ENCODE measurements around the gene PBX1.

Gene PBX1

DNA sequence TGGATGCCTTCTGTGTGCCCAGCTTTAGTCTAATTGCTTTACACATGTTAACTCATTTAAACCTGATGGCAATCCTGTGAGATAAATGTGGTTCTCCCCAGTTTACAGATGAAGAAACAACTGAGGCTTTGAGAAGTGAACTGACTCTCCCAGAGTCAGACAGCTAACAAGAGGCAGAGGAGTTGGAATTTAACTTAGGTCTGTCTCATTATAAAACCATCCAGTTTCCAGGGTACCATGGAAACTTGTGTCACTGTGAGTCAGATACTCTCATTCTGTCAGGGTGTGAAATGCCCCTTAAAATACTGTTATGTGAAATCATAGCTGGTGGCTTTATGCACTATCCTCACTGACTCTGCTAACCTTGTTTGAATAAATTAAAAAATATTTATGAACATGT lies 206.6 kb downstream of the PBX1 start:
- H3K79me2 ChIP-seq (ENCODE audit: low read length) = no peaks in the 10 kb centered on the region
- TF ChIP-seq, protein P1, sequence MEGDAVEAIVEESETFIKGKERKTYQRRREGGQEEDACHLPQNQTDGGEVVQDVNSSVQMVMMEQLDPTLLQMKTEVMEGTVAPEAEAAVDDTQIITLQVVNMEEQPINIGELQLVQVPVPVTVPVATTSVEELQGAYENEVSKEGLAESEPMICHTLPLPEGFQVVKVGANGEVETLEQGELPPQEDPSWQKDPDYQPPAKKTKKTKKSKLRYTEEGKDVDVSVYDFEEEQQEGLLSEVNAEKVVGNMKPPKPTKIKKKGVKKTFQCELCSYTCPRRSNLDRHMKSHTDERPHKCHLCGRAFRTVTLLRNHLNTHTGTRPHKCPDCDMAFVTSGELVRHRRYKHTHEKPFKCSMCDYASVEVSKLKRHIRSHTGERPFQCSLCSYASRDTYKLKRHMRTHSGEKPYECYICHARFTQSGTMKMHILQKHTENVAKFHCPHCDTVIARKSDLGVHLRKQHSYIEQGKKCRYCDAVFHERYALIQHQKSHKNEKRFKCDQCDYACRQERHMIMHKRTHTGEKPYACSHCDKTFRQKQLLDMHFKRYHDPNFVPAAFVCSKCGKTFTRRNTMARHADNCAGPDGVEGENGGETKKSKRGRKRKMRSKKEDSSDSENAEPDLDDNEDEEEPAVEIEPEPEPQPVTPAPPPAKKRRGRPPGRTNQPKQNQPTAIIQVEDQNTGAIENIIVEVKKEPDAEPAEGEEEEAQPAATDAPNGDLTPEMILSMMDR (IDR thresholded peaks at IDR 0.05; ENCODE audit: low read length) = no peak
- no peak for TF ChIP-seq EZH2 (optimal IDR thresholded peaks at IDR 0.05; ENCODE audit: low read depth, low read length)
- no peak for TF ChIP-seq EZH2phosphoT487 (IDR thresholded peaks at IDR 0.05; ENCODE audit: low read length)
- no peaks in the 10 kb centered on the region for H3K9me2 ChIP-seq (replicated peaks; ENCODE audit: insufficient read depth, low read length)
- H3K4me3 ChIP-seq (ENCODE audit: low read length) = no peak overlapping the region
- H3F3A ChIP-seq (ENCODE audit: insufficient read depth, low read length) = peaks cover 12% of the 10 kb centered on the region
- no peaks in the 10 kb centered on the region for H3K27me3 ChIP-seq (replicated peaks; ENCODE audit: insufficient read depth, low read length)
- H3K4me1 ChIP-seq (ENCODE audit: low read length) = peaks cover 33% of the 10 kb centered on the region
- H3K9ac ChIP-seq (ENCODE audit: low read length) = no peak overlapping the region
- H3K4me2 ChIP-seq (ENCODE audit: low read depth, low read length) = no peak overlapping the region
- no peaks in the 10 kb centered on the region for H3K9me3 ChIP-seq (replicated peaks; ENCODE audit: insufficient read depth, low read length)
- H3K36me3 ChIP-seq (replicated peaks; ENCODE audit: insufficient read depth, low read length) = no peaks in the 10 kb centered on the region
- DNase-seq = no peak
- H3K27ac ChIP-seq (ENCODE audit: low read length) = no peak overlapping the region
- no peak overlapping the region for H2AFZ ChIP-seq (ENCODE audit: low read length)
- H4K20me1 ChIP-seq (ENCODE audit: insufficient read depth, low read length) = no peaks in the 10 kb centered on the region

DNA sequence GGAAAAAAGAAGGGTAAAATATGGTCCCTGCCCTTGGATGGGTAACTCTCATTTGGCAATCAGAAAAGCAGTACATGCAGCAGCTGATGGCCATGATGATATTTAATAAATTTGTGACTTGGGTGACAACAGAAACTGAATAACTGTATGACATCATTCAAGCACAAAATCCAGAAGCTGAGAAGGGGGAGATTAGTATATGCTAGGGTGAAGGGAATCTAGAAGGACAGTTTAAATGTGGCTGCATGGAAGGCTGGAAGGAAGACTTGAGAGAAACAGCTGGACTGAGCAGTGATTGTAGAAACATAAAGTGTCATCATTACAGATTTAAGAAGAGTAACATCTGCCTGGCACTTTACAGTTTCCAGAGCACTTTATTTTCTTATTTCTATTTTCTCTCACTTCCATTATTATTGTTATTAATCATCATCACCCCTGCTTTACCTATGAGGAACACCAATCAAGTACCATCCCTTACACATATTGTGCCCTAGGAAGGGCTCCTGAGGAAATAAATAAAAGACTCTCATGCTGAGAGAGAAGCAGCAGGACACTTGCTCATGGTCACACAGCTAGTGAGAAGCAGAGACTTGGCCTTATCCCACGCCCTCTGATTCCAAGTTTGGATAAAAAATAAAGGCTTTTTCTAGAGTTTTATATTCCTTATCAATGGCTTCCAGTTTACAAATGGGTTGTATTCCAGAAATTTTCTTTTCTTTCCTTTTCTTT lies 207.2 kb downstream of the PBX1 start:
- Histone ChIP-seq H3K4me1 (ENCODE audit: low read length) (peaks cover 33% of the 10 kb centered on the region), H3K9me2 (replicated peaks; ENCODE audit: insufficient read depth, low read length) (no peaks in the 10 kb centered on the region), H3K36me3 (replicated peaks; ENCODE audit: insufficient read depth, low read length) (no peaks in the 10 kb centered on the region), H3K4me3 (ENCODE audit: low read length) (no peak overlapping the region), H3F3A (ENCODE audit: insufficient read depth, low read length) (peaks cover 12% of the 10 kb centered on the region), H3K79me2 (ENCODE audit: low read length) (no peaks in the 10 kb centered on the region), H3K9me3 (replicated peaks; ENCODE audit: insufficient read depth, low read length) (no peaks in the 10 kb centered on the region), H3K9ac (ENCODE audit: low read length) (no peak overlapping the region), H2AFZ (ENCODE audit: low read length) (no peak overlapping the region), H4K20me1 (ENCODE audit: insufficient read depth, low read length) (no peaks in the 10 kb centered on the region), H3K4me2 (ENCODE audit: low read depth, low read length) (no peak overlapping the region), H3K27ac (ENCODE audit: low read length) (no peak overlapping the region), H3K27me3 (replicated peaks; ENCODE audit: insufficient read depth, low read length) (no peaks in the 10 kb centered on the region)
- DNase-seq = no peak
- no peak for TF ChIP-seq EZH2 (optimal IDR thresholded peaks at IDR 0.05; ENCODE audit: low read depth, low read length)
- TF ChIP-seq, protein P1 (IDR thresholded peaks at IDR 0.05; ENCODE audit: low read length) = no peak
- no peak for TF ChIP-seq EZH2phosphoT487 (IDR thresholded peaks at IDR 0.05; ENCODE audit: low read length)

DNA sequence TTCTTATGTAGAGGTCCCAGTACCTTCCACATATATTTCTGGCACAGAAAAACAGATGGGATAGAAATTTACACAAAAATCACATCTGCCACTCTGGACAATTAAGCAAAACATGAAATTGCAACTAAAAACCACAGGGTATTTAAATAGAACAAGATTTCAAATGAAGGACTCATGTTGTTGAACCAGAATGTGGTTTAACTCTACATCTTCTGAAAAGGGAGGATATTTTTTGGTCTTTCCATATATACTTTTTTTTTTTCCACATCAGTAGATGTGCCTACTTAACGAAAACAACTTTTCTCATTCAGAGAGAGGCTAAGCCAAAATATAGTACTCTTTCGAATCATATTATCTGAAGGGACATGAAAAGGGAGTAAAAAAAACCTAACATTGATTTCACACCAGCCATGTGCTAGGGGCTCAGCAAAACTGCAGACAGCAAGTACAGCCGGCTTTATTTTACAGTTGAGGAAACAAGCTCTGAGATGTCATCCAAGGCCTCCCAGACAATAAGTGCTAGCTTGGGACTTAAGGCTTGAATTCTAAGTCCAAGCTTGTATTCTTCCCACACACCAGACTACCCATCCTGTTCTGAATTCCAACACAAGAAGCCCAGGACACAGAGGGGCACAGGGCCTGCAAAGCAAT lies 208.9 kb downstream of the PBX1 start:
- peak overlapping the region; percentile 37 for H3K4me2 ChIP-seq (ENCODE audit: low read depth, low read length)
- peak overlapping the region; percentile 8; the same call in 1 of the 2 replicates for H3K9ac ChIP-seq (ENCODE audit: low read length)
- peak; percentile 68 for DNase-seq
- H3K27ac ChIP-seq (ENCODE audit: low read length) = peak overlapping the region; percentile 64
- no peaks in the 10 kb centered on the region for H4K20me1 ChIP-seq (ENCODE audit: insufficient read depth, low read length)
- H3K9me2 ChIP-seq (replicated peaks; ENCODE audit: insufficient read depth, low read length) = no peaks in the 10 kb centered on the region
- H2AFZ ChIP-seq (ENCODE audit: low read length) = peak overlapping the region; percentile 0; the same call in 1 of the 2 replicates
- H3K27me3 ChIP-seq (replicated peaks; ENCODE audit: insufficient read depth, low read length) = no peaks in the 10 kb centered on the region
- H3F3A ChIP-seq (ENCODE audit: insufficient read depth, low read length) = peaks cover 12% of the 10 kb centered on the region
- H3K36me3 ChIP-seq (replicated peaks; ENCODE audit: insufficient read depth, low read length) = no peaks in the 10 kb centered on the region
- H3K9me3 ChIP-seq (replicated peaks; ENCODE audit: insufficient read depth, low read length) = no peaks in the 10 kb centered on the region
- TF ChIP-seq EZH2phosphoT487 (IDR thresholded peaks at IDR 0.05; ENCODE audit: low read length) (no peak), EZH2 (optimal IDR thresholded peaks at IDR 0.05; ENCODE audit: low read depth, low read length) (no peak)
- TF ChIP-seq, protein P1 (IDR thresholded peaks at IDR 0.05; ENCODE audit: low read length) = no peak
- no peak overlapping the region for H3K4me3 ChIP-seq (ENCODE audit: low read length)
- H3K79me2 ChIP-seq (ENCODE audit: low read length) = no peaks in the 10 kb centered on the region
- peaks cover 42% of the 10 kb centered on the region for H3K4me1 ChIP-seq (ENCODE audit: low read length)
